SK-N-SH (cell line): Measurements from ENCODE around the gene PROSER2. TPM values are rescaled to one million over a fixed set of nuclear protein-coding genes. Genes with fewer than 3 reads are reported as not detected.
"Not testable (repeated sequence)": the region's sequence is repeated elsewhere in the genome, so short reads cannot be mapped to it uniquely, and the experiment has no call there.

Experiments
- CTCF ChIA-PET: fragments of 300-600, 350-600 bp; formaldehyde crosslinking; extraction: SDS; loops from one replicate; lab custom pipeline; 2021; lab: Yijun Ruan, JAX
- POLR2A ChIA-PET: fragments of 350-600 bp; sonication (Branson Sonifier 250); formaldehyde crosslinking; extraction: SDS; loops from one replicate; lab custom pipeline; 2020; ENCODE audit warnings: antibody characterized with exemption, inconsistent platforms; lab: Yijun Ruan, JAX
- DNase-seq: peaks from one replicate; pipeline ENCODE4 v3.0.0; 2012
- H2AFZ ChIP-seq: fragments of 200-600 bp; sonication (generic); 2 replicates; pipeline ENCODE4 v1.8.1; 2016; ENCODE audit warnings: antibody characterized with exemption, mild to moderate bottlenecking, low read depth
- H3F3A ChIP-seq: fragments of 200-600 bp; sonication (generic); replicated peaks from 2 replicates; pipeline ENCODE3; 2016; ENCODE audit warnings: antibody characterized with exemption, mild to moderate bottlenecking; ENCODE audit not compliant: insufficient read depth
- H3K27ac ChIP-seq, 2 experiments: fragments of 200-500 bp in 1 of 2; fragments of 200-600 bp in 1 of 2; sonication (Bioruptor generic) in 1 of 2; sonication (generic), shearing (Covaris generic) in 1 of 2; 2 replicates each; pipeline versions ENCODE4 v1.5.1 to v1.6.1; 2014 to 2016; ENCODE audit warnings: low read depth in 2 of 2, inconsistent platforms in 1 of 2, low read length in 1 of 2, mild to moderate bottlenecking in 1 of 2, mixed read lengths in 1 of 2
- H3K27me3 ChIP-seq: fragments of 200-600 bp; sonication (generic), shearing (Covaris generic); 2 replicates; pipeline ENCODE4 v1.6.1; 2016; ENCODE audit warnings: mixed run types; ENCODE audit not compliant: insufficient read depth
- H3K36me3 ChIP-seq, 2 experiments: fragments of 200-500 bp in 1 of 2; fragments of 200-600 bp in 1 of 2; sonication (Bioruptor generic) in 1 of 2; sonication (generic) in 1 of 2; replicated peaks in 1 of 2; 2 replicates each; pipeline versions ENCODE3 to v1.5.1; 2014 to 2016; ENCODE audit warnings: low read length in 1 of 2, mild to moderate bottlenecking in 1 of 2; ENCODE audit not compliant: insufficient read depth in 2 of 2, control insufficient read depth in 1 of 2
- H3K4me1 ChIP-seq, 2 experiments: fragments of 200-500 bp in 1 of 2; fragments of 200-600 bp in 1 of 2; sonication (Bioruptor generic) in 1 of 2; sonication (generic), shearing (Covaris generic) in 1 of 2; 2 replicates each; pipeline versions ENCODE4 v1.5.1 to v1.6.1; 2014 to 2016; ENCODE audit warnings: low read depth in 1 of 2, low read length in 1 of 2, mixed run types in 1 of 2; ENCODE audit not compliant: insufficient read depth in 2 of 2, control insufficient read depth in 1 of 2
- H3K4me2 ChIP-seq: fragments of 200-600 bp; sonication (generic), shearing (Covaris generic); 2 replicates; pipeline ENCODE4 v1.6.1; 2017; ENCODE audit warnings: mixed run types
- H3K4me3 ChIP-seq, 2 experiments: fragments of 200-500 bp in 1 of 2; fragments of 200-600 bp in 1 of 2; sonication (Bioruptor generic) in 1 of 2; sonication (generic), shearing (Covaris generic) in 1 of 2; 2 replicates each; pipeline versions ENCODE4 v1.5.1 to v1.8.1; 2014 to 2016; ENCODE audit warnings: low read depth in 2 of 2, inconsistent platforms in 1 of 2, low read length in 1 of 2, mild to moderate bottlenecking in 1 of 2, mixed read lengths in 1 of 2, moderate library complexity in 1 of 2
- H3K79me2 ChIP-seq: fragments of 200-600 bp; sonication (generic); 2 replicates; pipeline ENCODE4 v1.8.1; 2017; ENCODE audit warnings: mild to moderate bottlenecking; ENCODE audit not compliant: insufficient read depth
- H3K9ac ChIP-seq: fragments of 200-600 bp; sonication (generic); 2 replicates; pipeline ENCODE4 v1.6.1; 2017; ENCODE audit warnings: mixed run types
- H3K9me2 ChIP-seq: fragments of 200-600 bp; sonication (generic); 2 replicates; pipeline ENCODE4 v1.6.1; 2017; ENCODE audit warnings: mixed run types
- H3K9me3 ChIP-seq: fragments of 200-600 bp; sonication (generic); 2 replicates; pipeline ENCODE4 v1.6.1; 2017; ENCODE audit warnings: mixed run types, mild to moderate bottlenecking, moderate library complexity
- H4K20me1 ChIP-seq: fragments of 200-600 bp; sonication (generic); 2 replicates; pipeline ENCODE4 v1.6.1; 2017; ENCODE audit warnings: mild to moderate bottlenecking, mixed run types; ENCODE audit not compliant: insufficient read depth
- EZH2phosphoT487 ChIP-seq: fragments of 200-600 bp; sonication (generic); IDR thresholded peaks from 2 replicates; pipeline ENCODE4 v1.6.1; 2017; ENCODE audit warnings: low read depth, mixed run types, mild to moderate bottlenecking, antibody characterized with exemption, moderate library complexity, borderline replicate concordance
- GATA2 ChIP-seq: sonication (generic); formaldehyde crosslinking; IDR thresholded peaks from 2 replicates; pipeline ENCODE4 v1.5.0; 2020; ENCODE audit warnings: mild to moderate bottlenecking, missing genetic modification reagents
- SIN3A ChIP-seq: IDR thresholded peaks from 2 replicates; pipeline ENCODE4 v1.6.1; 2012; ENCODE audit warnings: low read depth, mild to moderate bottlenecking, low read length, moderate library complexity, borderline replicate concordance
- TCF12 ChIP-seq: IDR thresholded peaks from 2 replicates; pipeline ENCODE4 v1.4.0; 2012
- WGBS: methylation state at CpG from one replicate; pipeline ENCODE4 v1.1.6; 2017; ENCODE audit warnings: low lambda C conversion rate; 5-methylcytosine and 5-hydroxymethylcytosine counted together
- polyA plus RNA-seq, 3 experiments: library from polyadenylated mRNA; depleted of rRNA; stranded (reverse); fragments of >200 nt; gene quantifications; 2 replicates each; pipeline ENCODE4 v1.2.3, GENCODE V29; 2012
- TF ChIP-seq, protein P1 (sequence below): fragments of 150-350 bp; IDR thresholded peaks from 2 replicates; pipeline ENCODE4 v1.6.1; 2017; ENCODE audit warnings: antibody characterized with exemption, low read length, low read depth, borderline replicate concordance
- TF ChIP-seq, protein P2 (sequence below): IDR thresholded peaks from 2 replicates; pipeline ENCODE4 v1.4.0; 2012; ENCODE audit warnings: low read depth, borderline replicate concordance
- TF ChIP-seq, protein P3 (sequence below): IDR thresholded peaks from 2 replicates; pipeline ENCODE4; 2012
- TF ChIP-seq, protein P4 (sequence below): fragments of 200-600 bp; sonication (generic); IDR thresholded peaks from 2 replicates; pipeline ENCODE4 v1.6.1; 2017; ENCODE audit warnings: antibody characterized with exemption, mild to moderate bottlenecking, moderate library complexity

PROSER2 gene
- polyA plus RNA-seq, 1 of the 3 experiments (the other 2 are of a cell fraction), result 0.95 TPM

DNA sequence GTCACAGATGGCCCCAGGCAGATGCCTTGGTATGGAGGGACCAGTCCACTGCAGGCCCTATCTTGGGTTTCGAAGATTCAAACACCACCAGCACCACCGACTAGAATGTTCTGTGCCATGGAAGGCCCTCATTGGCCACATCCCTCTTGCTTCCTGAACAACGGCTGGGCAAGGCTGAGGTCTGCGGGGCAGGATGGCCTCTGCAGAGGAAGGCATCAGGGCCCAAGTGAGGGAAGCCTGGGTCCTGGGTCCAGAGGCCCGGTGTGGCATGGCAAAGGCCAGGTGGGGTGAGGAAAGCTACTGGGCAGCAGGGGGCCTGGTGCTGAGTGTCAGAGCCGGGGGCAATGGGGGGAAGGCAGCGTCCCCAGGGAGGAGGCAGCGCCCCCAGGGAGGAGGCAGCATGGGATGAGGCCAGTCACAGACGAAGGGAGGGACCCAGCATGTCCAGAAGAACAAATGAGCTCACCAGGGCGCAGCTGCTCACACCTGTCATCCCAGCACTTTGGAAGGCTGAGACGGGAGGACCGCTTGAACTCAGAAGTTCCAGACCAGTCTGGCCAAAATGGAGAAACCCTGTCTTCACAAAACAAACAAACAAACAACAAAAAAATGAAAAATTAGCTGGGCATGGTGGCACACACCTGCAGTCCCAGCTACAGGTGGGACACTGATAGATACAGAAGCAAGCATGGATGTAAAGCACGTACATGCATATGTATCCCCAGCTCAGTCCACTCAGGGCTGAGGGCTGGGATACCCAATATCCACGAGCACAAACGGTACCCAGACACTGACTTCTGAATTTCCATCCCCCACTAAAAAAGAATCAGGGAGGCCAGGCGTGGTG, 64.4 kb downstream of the PROSER2 start:
- Histone ChIP-seq H3F3A (no peaks in the 10 kb centered on the region), H3K4me1 (no peaks in the 10 kb centered on the region), H3K9me2 (no peaks in the 10 kb centered on the region), H3K9me3 (no peaks in the 10 kb centered on the region), H3K4me2 (no peak overlapping the region), H4K20me1 (no peaks in the 10 kb centered on the region), H3K4me3 (no peak overlapping the region), H3K27ac (no peak overlapping the region), H3K79me2 (no peaks in the 10 kb centered on the region), H3K27me3 (no peaks in the 10 kb centered on the region), H3K9ac (no peak overlapping the region), H3K36me3 (no peaks in the 10 kb centered on the region), H2AFZ (no peak overlapping the region)
- CTCF ChIA-PET, result interaction anchor here (1.3 to 1.5 kb wide), 2 partner anchors 76 to 130 kb away, joined by 3 to 4 read pairs; no protein-coding TSS in a partner anchor
- POLR2A ChIA-PET, result no interaction called here
- TF ChIP-seq GATA2 (CRISPR knock-in tag) (no peak), TCF12 (no peak), SIN3A (no peak), EZH2phosphoT487 (no peak)
- TF ChIP-seq, protein P1, sequence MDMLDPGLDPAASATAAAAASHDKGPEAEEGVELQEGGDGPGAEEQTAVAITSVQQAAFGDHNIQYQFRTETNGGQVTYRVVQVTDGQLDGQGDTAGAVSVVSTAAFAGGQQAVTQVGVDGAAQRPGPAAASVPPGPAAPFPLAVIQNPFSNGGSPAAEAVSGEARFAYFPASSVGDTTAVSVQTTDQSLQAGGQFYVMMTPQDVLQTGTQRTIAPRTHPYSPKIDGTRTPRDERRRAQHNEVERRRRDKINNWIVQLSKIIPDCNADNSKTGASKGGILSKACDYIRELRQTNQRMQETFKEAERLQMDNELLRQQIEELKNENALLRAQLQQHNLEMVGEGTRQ, result no peak
- TF ChIP-seq, protein P2, sequence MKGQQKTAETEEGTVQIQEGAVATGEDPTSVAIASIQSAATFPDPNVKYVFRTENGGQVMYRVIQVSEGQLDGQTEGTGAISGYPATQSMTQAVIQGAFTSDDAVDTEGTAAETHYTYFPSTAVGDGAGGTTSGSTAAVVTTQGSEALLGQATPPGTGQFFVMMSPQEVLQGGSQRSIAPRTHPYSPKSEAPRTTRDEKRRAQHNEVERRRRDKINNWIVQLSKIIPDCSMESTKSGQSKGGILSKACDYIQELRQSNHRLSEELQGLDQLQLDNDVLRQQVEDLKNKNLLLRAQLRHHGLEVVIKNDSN, result no peak
- TF ChIP-seq, protein P3, sequence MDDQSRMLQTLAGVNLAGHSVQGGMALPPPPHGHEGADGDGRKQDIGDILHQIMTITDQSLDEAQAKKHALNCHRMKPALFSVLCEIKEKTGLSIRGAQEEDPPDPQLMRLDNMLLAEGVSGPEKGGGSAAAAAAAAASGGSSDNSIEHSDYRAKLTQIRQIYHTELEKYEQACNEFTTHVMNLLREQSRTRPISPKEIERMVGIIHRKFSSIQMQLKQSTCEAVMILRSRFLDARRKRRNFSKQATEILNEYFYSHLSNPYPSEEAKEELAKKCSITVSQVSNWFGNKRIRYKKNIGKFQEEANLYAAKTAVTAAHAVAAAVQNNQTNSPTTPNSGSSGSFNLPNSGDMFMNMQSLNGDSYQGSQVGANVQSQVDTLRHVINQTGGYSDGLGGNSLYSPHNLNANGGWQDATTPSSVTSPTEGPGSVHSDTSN, result no peak
- TF ChIP-seq, protein P4, sequence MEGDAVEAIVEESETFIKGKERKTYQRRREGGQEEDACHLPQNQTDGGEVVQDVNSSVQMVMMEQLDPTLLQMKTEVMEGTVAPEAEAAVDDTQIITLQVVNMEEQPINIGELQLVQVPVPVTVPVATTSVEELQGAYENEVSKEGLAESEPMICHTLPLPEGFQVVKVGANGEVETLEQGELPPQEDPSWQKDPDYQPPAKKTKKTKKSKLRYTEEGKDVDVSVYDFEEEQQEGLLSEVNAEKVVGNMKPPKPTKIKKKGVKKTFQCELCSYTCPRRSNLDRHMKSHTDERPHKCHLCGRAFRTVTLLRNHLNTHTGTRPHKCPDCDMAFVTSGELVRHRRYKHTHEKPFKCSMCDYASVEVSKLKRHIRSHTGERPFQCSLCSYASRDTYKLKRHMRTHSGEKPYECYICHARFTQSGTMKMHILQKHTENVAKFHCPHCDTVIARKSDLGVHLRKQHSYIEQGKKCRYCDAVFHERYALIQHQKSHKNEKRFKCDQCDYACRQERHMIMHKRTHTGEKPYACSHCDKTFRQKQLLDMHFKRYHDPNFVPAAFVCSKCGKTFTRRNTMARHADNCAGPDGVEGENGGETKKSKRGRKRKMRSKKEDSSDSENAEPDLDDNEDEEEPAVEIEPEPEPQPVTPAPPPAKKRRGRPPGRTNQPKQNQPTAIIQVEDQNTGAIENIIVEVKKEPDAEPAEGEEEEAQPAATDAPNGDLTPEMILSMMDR, result no peak
- 71% methylated on average over 15 of the region's 16 CpGs for WGBS
- DNase-seq, result no peak

DNA sequence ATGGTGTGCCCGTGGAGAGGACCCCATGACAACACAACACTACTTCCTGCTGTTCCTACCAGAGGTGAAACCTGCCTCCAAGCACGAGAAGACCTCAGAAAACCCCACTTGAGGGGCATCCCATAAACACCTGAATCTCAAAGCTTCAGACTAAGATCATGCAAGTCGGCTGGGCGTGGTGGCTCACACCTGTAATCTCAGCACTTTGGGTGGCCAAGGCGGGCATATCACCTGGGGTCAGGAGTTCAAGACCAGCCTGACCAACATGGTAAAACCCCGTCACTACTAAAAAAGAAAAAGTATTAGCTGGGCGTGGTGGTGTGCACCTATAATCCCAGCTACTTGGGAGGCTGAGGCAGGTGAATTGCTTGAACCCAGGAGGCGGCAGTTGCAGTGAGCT, 66.1 kb downstream of the PROSER2 start:
- H2AFZ ChIP-seq, result not testable (repeated sequence)
- CTCF ChIA-PET, result interaction anchor here (1.5 kb wide), 1 partner anchor 77 kb away, joined by 3 read pairs; no protein-coding TSS in a partner anchor

More for the DNA sequence above, 66.1 kb downstream of the PROSER2 start:
- H3K4me1 ChIP-seq, DNase-seq, H3K9me2 ChIP-seq, H3K36me3 ChIP-seq, H3K79me2 ChIP-seq, H4K20me1 ChIP-seq, H3K9ac ChIP-seq, H3F3A ChIP-seq, H3K4me3 ChIP-seq, H3K9me3 ChIP-seq, H3K27me3 ChIP-seq, H3K27ac ChIP-seq, H3K4me2 ChIP-seq, POLR2A ChIA-PET: not testable (repeated sequence)
- 55% methylated on average over 5 of the region's 8 CpGs for WGBS
